ENCODE results near the gene VASN.
"Not testable (repeated sequence)": the region's sequence is repeated elsewhere in the genome, so short reads cannot be mapped to it uniquely, and the experiment has no call there.

VASN gene

DNA sequence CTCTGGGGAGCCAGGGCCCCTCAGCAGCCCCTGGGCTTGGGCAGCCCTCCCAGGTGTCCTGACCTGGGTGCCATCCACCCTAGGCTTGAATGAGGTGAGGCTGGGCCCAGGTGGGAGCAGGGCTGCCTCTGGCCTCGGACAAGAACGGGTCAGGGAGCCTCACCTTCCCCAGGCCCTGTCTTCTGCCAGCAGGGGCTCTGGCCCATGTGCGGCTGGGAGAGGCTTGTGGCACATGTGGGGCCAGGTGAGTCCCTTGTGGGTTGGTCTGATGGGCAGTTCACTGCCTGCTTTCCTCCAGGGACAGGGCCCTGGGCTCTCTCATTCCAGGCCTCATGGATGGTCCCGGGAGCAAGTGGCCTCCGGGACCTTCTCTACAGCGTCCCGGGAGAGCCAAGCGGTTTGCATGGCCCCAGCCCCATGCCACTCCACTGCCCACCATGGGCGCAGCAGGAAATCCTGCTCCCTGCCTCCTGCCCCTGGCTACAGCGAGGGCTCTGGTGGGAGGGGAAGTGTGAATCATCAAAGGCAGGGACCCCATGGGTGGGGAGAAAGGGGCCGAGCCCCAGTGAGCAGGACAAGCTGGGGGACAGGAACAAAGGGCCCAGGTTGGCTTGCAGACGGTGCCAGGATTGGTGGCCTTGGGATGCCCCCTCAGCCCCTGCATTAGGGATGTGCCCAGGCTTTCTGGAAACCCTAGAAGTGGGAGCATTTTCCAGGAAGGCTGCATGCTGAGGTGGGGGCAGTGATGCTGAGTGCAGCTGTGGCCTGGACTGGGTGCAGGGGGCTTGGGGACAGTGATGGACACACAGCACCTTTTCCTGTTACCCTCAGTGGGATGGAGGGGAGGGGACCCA, 12.2 kb downstream of the VASN start:
- no peak for DNase-seq (ENCODE audit: low read depth in 2 of 2, low spot score in 1 of 2)

DNA sequence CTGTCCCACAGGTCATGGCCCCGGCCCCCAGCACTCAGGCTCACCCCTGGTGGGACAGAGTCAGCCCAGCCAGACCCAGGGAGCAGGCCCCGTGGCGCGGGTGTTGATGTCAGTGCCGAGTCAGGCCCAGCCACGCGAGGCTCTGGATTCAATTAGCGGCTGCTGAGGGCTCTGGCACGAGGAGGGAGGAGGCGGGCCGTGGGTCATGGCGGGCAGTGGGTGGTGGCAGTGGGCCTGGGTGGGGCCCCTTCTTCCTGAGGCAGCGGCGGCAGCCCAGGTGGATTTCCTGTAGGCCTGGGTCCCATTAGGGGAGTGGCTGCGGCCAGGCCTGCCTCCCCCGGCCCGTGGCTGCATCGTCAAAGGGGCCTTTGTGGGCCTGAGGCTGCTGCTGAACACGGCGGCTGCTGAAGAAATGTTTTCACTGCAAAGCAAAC, 12.9 kb downstream of the VASN start:
- no peak for DNase-seq (ENCODE audit: low read depth in 2 of 2, low spot score in 1 of 2)

DNA sequence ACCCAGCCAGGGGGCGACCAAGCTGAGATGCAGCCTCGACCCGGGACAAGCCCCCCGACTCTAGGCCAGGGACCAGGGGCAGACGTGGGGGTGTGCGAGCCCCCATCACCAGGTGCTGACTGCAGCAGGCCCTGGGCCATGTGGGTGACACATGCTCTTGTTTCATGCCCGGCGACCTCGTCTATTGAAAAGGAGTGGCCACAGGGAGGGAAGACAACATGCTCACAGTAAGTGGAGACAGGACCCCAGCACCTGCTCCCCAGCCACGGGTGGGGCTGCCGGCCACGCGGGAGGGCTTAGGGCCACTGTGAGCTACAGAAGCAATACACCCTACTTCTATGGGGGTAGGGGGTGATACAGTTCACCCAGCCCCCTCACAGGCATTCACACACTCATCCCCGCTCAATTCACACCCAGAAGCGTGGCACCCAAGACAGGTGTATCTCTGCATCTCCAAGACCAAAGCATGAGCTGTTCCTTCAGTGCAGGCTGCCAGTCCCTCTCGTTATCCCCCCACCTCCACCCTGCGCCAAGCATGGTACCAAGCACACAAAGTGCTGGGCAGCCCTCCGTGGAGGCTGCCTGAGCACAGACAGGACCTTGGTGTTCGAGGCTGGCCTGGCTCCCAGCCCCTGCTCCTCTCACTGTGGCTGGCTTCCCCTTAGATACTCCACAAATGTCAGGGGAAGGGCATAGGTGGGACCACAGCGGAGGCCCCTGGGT, 13.6 kb downstream of the VASN start:
- no peak for DNase-seq (ENCODE audit: low read depth in 2 of 2, low spot score in 1 of 2)

DNA sequence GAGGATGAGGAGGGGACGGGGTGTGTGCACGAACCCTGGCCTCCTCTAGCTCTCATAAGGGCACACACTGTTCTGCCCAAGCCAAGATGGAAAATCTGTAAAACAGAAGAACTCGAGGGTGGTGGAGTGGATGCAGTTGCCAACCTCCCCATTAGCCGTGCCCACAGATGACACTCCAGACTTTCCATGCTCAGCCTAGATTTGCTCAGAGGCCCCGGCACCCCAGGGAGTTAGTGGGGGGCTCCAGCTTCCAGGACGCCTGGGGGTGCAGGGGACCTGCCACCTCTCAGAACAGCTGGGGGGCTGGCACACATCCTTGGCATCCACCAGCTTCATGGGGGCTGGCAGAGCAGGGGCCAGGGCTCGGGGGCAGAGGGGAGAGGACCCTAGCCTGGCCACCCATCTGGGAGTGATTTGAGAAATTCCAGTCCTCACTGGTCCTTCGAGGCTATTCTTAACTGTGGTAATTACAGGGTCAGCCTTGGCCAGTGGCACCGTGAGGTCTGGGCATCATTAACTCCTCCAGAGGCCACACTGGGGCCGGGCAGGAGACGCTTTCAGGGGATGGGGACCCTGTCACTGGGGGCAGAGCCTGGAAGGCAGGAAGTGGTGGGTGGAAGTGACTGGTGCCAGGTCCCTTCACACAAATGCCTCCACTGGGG, 14.3 kb downstream of the VASN start:
- no peak for DNase-seq (ENCODE audit: low read depth in 2 of 2, low spot score in 1 of 2)

DNA sequence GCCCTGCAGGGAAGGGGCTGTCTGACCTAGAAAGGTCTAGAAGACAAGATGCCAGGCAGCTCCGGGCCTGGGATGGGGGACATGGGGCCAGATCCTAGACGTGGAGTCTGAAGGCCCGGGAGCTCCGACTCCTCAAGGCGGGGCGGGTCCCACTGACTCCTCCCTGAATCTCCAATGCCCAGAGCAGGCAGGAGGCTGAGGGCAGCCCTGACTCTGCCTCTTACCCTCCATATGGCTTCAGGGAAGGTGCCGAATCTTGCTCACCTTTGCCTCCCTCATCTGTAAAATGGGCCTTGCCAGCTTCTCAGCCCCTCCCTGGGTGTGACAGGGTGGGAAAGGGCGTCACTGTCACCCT, 14.8 kb downstream of the VASN start:
- no peak for DNase-seq (ENCODE audit: low read depth in 2 of 2, low spot score in 1 of 2)

DNA sequence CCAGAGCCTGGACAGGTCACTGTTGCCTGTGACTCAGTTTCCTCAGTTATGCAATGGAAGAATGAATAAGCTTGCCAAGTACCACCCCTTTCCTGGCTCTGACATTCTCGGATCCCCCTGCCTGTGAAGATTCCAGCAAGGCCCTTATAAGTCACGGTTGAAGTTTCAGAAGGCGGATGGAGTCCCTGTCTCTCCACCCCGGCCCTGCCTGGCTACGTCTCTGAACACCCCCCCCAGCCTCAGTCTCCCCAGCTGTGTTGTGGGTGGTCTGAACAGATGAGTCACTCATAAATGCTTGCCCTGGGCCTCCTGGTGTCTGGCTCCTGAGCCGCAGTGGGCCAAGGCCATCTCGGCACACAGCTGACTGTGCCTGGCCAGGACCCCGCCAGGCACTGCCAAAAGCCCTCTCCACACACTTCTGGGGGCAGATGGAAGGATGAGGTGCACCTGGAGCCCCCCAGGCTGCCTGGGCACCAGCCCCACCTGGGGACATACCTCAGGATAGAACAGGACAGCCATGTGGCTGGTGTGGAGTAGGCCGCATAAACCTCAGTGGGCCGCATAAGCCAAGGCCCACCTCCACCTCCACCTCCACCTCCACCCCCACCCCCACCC, 15.4 kb downstream of the VASN start:
- DNase-seq (ENCODE audit: low read depth in 2 of 2, low spot score in 1 of 2) = no peak

DNA sequence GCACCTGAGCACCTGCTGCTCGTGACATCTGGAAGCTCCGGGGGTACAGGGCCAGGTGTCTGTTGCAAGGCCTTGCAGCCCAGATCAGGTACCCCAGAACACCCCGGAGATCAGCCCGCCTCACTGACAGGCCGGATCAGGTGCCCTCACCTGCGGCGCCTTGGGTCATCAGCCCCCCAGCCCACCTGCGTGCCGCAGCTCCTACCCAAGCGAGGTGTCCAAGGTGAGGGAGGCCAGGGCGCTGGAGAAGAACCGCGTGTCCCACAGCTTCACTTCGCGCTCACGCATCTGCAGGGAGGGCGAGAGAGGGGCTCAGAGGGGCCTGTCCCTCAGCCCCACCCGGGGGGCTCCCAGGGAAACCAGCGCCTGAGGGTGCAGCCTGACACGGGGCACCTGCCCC, 16.1 kb downstream of the VASN start:
- no peak for DNase-seq (ENCODE audit: low read depth in 2 of 2, low spot score in 1 of 2)

DNA sequence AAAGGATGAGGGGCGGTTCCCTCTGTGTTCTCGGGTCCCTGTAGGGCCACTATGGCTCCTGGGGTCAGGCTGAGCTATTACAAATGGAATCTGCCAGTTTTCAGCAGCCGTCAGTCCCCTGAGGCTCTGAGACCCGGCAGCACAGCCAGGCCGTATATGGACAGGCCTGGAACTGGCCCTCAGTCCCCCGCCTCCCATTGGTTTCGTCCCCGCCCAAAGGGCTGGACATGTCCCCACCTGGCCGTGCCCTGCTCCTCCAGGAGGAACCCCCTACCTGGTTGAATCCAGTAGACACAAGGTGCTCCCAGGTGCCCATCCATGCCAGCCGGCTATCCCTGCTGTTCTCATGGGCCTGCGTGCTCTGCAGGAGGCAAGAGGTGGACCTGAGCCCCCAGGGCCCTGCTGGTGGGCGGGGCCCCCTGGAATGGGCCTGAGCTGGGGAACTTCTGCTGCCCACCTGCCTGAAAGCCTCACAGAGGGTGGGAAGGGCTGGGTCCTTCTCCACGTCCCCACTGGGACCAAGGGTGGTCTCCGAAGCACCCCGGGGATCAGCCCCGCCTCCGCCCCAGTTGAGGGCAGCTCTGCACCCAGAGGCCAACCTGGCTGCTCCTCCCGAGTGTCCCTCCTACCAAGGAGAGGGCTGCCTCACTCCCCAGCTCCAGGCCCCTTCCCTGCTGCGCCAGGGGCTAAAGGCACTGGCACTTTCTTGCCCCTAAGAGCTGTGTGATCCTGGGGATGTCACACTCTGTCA, 16.8 kb downstream of the VASN start:
- DNase-seq (ENCODE audit: low read depth in 2 of 2, low spot score in 1 of 2) = no peak

DNA sequence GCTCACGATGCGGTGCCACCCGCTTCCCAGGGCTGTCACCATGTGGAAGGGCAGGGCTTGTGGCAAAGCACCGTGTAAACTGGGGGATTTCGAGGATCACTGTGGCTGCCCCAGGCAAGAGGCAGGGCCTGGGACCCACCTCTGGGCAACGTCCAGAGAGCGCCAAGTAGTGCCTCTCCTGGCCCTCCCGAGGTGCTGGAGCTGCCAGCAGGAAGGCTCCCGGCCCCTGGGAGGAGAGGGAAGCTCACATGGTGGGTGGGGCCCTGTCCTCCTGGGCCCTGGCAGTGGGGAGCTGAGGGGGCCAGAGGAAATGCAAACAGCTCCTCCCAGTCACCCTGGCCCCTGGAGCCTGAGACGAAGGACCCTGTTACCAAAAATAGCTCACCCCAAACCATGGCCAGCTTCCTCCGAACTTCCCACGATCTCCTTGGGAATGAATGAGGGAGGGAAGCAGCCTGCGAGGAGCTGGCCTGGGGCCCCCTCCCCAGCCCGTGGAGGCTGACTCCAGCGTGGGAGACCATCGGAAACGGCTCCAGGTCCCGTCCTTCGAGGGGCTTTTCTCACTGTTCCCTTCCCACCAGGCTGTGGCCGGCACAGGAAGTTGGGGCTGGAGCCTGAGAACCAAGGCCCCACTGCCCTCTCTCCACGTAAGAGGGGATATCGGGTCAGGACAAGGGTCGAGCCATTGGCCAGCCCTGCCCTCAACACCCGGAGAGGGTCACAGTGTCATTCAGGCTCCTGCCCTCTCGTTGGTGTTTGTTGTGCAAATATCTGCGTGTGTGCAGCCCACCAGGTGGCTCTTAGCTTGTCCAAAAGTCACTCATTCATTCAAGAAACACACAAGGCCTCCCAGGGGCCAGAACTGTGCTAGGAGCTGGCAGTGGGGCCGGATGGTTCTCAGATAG, 17.7 kb downstream of the VASN start:
- DNase-seq (ENCODE audit: low read depth in 2 of 2, low spot score in 1 of 2) = no peak

DNA sequence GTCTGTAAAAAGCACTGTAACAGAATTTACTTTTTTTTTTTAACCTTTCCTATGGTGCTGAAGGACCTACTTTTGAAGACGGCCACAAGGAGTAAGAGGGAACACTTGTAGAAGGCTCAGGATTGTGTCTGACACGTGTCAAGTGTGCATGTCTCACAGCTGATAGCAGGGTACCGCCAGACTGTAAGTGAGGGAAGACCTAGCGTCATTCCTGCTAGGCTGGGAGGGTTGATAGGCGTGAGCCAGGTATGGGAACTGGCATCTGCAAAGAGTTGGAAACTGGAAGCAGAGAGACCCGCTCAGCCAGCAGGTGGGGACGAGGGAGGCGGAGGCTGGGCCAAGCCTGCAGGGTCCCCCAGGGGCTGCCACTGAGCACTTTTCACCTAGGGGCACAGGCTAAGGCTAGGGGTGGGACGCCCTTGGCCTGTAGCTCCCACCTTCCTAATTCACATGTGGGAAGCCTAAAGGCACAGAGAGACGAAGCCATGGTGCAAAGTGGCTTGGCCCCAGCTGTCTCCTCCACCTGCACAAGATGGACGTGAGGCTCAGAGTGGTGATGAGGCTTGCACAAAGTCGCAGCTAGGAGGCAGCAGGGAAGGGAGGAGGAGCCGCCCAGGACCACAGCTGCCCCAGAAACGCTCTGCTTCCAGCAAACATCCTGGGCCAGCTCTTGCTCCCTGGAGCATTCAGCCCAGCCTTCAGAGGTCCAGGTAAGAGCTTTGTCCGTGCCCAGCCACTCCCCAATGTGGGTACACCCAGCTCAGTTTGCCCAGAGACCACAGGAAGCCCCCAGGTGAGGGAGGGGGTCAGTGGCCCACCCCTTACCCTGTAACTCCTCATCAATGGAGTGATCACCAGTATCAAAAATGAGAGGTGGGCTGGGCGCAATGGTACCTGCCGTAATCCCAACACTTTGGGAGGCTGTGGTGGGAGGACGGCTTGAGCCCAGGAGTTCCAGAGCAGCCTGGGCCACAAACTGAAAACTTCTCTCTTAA, 18.9 kb downstream of the VASN start:
- no peak for DNase-seq (ENCODE audit: low read depth in 2 of 2, low spot score in 1 of 2)

DNA sequence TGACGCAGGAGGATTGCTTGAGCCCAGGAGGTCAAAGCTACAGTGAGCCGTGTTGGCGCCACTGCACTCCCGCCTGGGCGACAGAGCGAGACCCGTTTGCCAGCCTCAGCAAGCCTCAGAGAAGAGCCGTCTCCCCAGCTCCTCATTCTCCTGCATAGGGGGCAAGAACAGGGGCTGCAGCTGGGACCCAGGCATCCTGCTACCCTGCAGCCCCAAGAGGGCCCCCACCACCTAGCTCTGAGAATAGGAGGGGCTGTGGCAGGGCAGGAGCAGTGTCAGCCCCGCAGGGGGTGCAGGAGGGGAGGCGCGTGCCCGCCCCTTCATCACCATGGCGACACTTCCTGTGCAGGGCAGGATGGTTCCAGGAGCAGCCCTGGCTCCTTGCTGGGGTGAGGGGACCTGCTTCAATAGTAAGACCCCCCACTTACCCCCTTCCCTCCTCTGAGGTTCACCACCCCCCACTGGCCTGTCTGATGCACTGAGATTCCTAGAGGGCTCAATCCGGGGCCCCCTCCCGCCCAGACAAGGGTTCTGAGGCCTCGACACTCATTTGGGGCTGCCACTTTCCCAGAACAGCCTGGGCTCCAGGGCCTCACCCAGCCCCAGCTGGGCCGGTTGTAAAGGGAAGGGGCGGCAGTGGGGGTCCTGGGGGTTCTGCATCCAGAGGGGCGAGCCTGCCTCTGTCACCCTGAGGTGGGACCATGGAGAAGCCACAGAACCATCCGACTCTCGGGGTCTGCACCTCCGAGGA, 20.2 kb downstream of the VASN start:
- DNase-seq (ENCODE audit: low read depth in 2 of 2, low spot score in 1 of 2) = no peak

DNA sequence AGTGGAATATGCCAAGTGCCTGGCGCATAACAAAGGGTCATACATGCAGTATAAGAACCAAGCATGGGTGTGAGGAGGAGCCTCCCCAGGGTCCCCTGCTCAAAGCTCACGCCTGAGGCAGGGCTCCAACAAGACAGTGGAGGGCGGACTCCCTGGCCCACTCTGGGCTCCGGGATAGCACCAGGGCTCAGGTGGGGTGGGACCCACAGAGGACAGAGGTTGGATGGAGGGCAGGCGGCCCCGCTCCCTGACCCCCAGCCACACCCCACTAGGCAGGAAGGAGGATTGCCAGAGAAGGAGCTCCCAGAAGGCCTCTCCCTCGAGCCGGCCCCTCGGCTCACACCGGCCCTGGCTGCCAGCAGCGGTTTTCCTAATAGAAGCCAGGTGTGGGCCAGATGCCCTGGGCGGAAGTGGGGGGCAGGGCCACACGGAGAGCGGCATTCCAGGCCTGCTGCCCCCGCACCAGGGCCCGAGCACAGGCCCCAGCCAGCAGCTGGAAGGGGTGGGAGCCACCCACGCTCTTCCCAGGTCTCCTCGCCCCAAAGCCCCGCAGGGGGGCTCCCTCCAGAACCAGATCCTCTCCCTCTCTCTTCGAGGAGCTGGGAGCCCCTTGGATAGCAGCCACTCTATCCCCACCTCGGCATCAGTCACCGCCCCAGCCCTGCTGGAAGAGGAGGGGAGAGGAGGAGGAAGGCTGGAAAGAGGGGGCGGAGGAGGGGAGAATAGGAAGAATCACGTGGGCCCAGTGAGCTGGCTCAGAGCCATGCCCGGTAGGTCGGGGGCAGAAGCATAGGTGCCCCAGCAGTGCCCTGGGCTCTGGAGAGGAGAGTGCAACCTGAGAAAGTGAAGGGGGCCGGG, 21.0 kb downstream of the VASN start:
- no peak for DNase-seq (ENCODE audit: low read depth in 2 of 2, low spot score in 1 of 2)

DNA sequence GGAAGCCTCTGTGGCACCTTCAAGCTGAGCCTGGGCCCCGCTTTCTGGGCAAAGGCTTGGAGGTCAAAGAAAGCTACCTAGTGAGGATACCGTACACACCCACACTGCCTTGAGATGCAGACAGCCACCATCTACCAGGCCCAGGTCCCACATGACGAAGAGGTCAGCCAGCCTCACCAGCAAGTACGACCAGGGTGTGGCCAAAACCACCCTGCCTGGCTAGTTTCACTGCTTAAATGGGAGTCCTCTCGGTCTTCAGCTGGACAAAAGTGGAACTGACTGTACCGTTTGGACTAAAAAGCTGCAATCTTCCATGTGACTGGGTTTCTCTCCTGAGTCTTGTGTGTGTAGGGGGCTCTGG, 21.6 kb downstream of the VASN start:
- no peak for DNase-seq (ENCODE audit: low read depth in 2 of 2, low spot score in 1 of 2)

DNA sequence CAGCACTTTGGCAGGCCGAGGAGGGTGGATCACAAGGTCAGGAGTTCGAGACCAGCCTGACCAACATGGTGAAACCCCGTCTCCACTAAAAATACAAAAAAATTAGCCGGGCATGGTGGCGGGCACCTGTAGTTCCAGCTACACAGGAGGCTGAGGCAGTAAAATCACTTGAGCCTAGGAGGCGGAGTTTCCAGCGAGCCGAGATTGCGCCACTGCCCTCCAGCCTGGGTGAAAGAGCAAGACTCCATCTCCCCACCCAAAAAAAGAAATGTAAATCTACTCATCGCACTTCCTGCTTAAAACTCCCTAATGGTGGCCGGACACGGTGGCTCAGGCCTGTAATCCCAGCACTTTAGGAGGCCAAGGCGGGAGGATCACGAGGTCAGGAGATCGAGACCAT, 22.2 kb downstream of the VASN start:
- not testable (repeated sequence) for DNase-seq (ENCODE audit: low read depth in 2 of 2, low spot score in 1 of 2)

DNA sequence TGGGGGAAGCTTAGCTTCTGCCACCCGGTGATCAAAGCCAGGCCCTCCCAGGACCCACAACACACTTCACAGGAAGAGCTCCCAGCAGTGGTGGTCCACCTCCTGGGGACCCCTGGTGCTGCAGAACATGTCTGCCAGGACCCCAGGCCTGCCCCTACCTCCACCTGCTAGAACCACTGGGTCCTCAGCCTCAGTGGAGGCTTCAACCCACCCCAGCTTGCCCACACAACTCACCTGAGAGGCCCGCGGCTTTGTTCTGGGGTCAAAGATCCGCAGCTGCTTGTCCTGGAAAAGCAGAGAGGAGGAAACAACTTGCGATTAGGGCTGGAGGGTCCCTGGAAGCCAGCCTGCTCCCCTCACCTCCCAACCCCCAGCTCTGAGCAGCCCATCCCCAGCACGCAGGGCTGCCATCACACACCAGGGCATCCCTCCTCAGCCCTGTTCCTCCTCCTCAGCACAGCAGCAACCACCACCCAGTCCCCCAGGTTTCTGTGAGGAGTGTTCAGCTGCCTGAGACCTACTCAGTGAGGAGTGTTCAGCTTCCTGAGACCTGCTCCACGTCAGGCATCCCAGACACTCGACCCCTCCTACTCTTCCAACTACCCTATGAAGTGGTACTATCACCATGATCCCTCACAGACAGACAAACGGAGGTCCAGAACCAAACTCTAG, 23.5 kb downstream of the VASN start:
- no peak for DNase-seq (ENCODE audit: low read depth in 2 of 2, low spot score in 1 of 2)

DNA sequence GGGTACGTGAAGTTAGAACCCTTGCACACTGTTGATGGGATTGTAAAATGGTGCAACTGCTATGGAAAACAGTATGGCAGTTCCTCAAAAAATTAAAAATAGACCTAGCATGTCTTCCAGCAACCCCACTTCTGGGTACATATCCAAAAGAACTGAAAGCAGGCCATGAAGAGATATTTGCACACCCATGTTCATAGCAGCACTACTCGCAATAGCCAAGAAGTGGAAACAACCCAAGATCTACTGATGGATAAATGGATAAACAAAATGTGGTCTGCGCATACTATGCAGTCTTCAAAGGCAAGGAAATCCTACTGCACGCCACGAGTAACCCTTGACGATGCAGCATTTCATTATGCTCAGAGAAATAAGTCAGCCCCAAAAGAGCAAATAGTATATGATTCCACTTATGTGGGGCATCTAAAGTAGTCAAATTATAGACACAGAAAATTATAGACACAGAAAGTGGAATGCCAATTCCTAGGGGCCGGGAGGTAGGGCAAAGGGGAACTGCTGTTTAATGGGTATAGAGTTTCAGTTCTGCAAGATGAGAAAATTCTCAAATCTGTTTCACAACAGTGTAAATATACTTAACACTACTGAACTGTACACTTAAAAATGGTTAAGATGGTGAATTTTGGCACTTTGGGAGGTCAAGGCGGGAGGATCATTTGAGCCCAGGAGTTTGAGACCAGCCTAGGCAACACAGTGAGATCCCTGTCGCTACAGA, 27.5 kb downstream of the VASN start:
- DNase-seq (ENCODE audit: low read depth in 2 of 2, low spot score in 1 of 2) = no peak

All from stimulated activated CD8-positive, alpha-beta memory T cell treated with anti-CD3 and anti-CD28 coated beads, Interleukin-4, amount 100 ng/mL, for 4 hours (primary cell).